Colon (tissue), 2 donors: ENCODE data around the gene MUC2.

Experiments used
- FAIRE-seq: peaks from 2 replicates; lab custom pipeline; 2012; peaks lifted over from hg19 to GRCh38; lab: Jason Lieb, UNC
- donor health status: control.
- donor health status: control.

The MUC2 gene

GRCh38 chr11:1121813-1122663, 47.4 kb downstream of the MUC2 start:
- FAIRE-seq: no peak

DNA sequence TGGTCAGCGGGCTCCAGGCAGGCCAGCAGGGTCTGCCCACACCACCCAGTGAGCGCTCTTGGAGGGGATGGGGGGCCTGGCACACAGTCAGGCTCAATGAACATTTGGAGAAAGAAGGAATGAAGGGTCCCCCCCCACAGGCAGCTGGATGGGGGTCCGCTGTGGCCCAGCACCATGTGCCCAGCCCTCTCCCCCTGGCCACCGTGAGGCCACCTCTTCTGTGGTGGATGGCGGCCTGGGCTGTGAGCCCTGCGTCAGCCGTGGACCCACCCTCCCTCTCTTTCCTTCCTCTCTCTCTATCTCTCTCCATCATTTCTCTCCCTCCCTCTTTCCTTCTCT, 48.0 kb downstream of the MUC2 start:
- FAIRE-seq: no peak

GRCh38 chr11:1123970-1124369, 49.3 kb downstream of the MUC2 start:
- no peak for FAIRE-seq
